Epithelial cell of proximal tubule (primary cell): Measurements from ENCODE around the gene SRCAP. TPM values are rescaled to one million over a fixed set of nuclear protein-coding genes. Genes with fewer than 3 reads are reported as not detected.

Source experiments
- DNase-seq: peaks from one replicate; pipeline ENCODE4 v3.0.0-alpha.2; 2011; ENCODE audit warnings: low read depth
- H3K4me3 ChIP-seq: 2 replicates; pipeline ENCODE4 v1.5.1; 2011; ENCODE audit warnings: low read depth, mild to moderate bottlenecking, low read length
- total RNA-seq: library from RNA; depleted of rRNA; stranded (reverse); fragments of >200 nt; gene quantifications from 2 replicates; pipeline ENCODE4 v1.2.3, GENCODE V29; 2015
- TF ChIP-seq, protein P1 (sequence below): conservative IDR thresholded peaks from 2 replicates; pipeline ENCODE4 v1.5.1; 2012; ENCODE audit warnings: low read depth, mild to moderate bottlenecking, low read length

The SRCAP gene
- total RNA-seq, 1 donor from 2014 or later, result 11.8 TPM

DNA sequence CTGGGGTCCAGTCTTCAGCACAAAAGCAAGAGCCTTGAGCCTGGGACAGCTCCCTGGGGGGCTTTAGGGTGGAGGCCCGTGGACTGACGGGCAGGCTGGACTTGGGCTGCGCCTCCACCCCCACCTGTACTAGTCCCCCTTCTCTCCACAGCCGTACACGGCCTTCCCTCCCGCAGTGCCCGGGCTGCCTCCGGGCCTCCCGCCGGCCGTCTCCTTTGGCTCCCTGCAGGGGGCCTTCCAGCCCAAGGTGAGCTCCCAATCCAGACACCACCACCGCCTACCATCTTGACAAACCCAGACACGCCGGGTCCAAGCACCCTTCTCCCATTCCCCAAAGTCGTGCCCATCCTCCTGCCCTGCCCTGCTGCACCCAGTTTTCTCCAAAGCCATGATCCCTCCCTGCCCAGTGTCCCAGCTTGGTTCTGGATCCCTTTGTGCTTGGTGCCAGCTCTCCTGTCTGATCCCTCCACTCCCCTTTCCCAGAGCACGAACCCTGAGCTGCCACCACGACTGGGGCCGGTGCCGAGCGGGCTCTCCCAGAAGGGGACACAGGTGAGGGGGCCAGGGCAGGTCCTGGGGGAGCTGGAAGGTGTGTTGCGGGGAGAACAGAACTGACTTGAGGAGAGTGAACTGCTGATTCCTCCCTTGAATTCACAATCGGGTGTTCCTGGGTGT, 33.7 kb upstream of the SRCAP start:
- TF ChIP-seq, protein P1, sequence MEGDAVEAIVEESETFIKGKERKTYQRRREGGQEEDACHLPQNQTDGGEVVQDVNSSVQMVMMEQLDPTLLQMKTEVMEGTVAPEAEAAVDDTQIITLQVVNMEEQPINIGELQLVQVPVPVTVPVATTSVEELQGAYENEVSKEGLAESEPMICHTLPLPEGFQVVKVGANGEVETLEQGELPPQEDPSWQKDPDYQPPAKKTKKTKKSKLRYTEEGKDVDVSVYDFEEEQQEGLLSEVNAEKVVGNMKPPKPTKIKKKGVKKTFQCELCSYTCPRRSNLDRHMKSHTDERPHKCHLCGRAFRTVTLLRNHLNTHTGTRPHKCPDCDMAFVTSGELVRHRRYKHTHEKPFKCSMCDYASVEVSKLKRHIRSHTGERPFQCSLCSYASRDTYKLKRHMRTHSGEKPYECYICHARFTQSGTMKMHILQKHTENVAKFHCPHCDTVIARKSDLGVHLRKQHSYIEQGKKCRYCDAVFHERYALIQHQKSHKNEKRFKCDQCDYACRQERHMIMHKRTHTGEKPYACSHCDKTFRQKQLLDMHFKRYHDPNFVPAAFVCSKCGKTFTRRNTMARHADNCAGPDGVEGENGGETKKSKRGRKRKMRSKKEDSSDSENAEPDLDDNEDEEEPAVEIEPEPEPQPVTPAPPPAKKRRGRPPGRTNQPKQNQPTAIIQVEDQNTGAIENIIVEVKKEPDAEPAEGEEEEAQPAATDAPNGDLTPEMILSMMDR, result no peak
- DNase-seq, result no peak

DNA sequence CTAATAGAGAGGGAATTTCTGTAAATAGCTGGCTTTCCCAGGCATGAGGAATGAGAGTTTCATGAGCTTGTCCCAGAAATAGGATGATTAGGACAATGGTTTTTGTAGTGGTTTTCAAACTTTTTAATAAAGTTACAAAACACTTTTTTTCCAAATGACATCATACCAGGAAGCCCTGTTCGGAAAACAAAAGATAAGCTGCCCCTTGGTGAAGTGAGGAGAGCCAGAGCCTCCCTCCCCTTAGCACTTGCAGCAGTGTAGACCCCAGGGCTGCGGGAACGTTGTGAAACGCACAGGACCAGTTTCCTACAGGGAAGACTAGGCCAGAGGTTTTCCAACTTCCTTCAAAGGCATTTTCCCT, 33.2 kb upstream of the SRCAP start:
- TF ChIP-seq, protein P1, result no peak
- DNase-seq, result no peak
- H3K4me3 ChIP-seq, result no peak overlapping the region

More for the DNA sequence above, 33.7 kb upstream of the SRCAP start:
- no peak overlapping the region for H3K4me3 ChIP-seq

DNA sequence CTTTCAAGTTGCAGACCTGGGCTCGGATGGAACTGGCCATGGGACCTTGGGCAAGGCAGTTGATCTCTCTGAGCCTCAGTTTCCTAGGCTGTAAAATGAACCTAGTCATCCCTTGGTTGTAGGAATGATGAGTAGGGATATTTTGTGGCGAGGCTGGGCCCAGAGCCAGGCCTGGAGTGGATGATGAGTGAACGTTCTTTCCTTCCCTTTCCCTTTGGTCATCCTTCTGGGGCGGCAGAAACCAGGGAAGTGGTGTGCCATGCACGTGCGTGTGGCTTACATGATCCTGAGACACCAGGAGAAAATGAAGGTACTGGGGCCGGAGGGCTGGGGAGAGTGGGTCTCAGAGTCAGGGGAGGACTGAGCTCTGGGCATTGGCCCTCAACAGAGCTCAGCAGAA, 32.3 kb upstream of the SRCAP start:
- TF ChIP-seq, protein P1, result no peak
- DNase-seq, result no peak
- no peak overlapping the region for H3K4me3 ChIP-seq

DNA sequence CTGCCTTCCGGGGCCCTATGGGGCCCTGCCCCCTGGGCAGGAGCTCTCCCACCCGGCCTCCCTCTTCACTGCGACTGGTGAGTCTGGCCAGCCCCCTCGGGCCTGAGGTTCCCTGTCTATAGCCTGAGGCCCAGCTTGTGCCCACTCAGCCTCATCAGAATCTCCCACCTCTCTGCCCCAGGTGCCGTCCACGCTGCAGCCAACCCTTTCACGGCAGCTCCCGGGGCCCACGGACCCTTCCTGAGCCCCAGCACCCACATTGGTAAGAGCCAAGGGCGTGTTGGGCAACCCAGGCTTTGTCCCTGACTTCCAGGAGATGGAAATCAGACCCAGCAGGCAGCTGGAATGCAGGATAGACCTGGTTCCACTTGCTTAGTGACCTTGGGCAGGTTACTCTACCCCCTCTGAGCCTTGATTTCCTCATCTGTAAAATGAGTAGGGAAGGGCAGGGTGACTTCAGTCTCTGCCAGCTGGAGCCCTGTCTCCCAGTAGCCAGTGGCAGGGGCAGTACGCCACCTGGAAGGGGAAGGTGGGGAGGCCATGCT, 31.5 kb upstream of the SRCAP start:
- TF ChIP-seq, protein P1, result no peak
- no peak overlapping the region for H3K4me3 ChIP-seq
- DNase-seq, result no peak

DNA sequence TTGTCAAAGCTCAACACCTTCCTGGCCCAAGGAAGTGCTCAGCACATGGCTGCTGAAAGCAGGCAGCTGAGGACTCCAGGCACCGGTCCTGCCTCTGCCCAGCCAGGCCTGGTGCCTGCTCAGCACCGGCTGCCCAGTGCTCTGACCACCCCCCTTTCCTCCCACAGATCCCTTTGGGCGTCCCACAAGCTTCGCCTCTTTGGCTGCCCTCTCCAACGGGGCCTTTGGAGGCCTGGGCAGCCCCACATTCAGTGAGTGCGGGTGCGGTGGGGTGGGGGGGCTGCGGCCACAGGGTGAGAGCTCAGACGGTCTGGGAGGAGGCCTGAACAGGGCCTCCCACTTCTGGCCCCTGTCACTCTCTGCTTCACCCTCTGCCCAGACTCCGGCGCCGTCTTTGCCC, 30.6 kb upstream of the SRCAP start:
- H3K4me3 ChIP-seq, result no peak overlapping the region
- TF ChIP-seq, protein P1, result no peak
- DNase-seq, result no peak

DNA sequence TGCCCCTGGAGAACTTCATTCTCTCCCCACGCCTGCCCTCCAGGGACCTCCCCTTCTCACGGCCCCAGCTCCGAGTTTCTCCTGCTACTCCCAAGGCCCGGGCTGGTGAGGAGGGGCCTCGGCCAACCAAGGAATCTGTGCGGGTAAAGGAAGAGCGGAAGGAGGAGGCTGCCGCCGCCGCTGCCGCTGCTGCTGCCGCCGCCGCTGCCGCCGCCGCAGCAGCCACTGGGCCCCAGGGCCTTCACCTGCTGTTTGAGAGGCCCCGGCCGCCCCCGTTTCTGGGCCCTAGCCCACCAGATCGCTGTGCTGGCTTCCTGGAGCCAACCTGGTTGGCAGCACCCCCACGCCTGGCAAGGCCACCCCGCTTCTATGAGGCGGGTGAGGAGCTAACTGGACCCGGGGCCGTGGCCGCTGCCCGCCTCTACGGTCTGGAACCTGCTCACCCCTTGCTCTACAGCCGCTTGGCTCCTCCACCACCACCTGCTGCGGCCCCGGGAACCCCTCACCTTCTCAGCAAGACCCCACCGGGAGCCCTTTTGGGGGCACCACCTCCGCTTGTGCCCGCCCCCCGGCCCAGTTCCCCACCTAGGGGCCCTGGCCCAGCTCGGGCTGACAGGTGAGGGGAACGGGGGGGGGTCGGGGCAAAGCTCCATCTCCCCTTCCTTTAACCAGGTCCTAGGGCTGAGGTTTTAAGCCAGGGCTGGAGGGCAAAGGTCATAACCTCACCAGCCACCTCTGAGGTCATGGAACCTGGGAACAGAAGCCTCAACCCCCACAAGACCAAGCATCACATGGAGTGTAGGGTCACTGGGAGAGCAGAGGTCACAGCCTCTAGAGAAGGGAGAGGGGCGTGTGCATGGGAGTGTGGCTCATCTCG, 29.7 kb upstream of the SRCAP start:
- DNase-seq, result no peak
- TF ChIP-seq, protein P1, result no peak
- H3K4me3 ChIP-seq, result no peak overlapping the region
